Peyer's patch (tissue), 4 donors: Measurements from ENCODE around the gene SLC2A4.

Experiments used
- CTCF ChIP-seq, 6 experiments: fragments of 450-650 bp in 4 of 6; fragments of 200-600 bp in 2 of 6; sonication (generic) in 1 of 6; IDR thresholded peaks; one replicate each; pipeline ENCODE4 v1.5.1; 2017 to 2019; ENCODE audit warnings: antibody characterized with exemption in 6 of 6, mild to moderate bottlenecking in 3 of 6, moderate library complexity in 1 of 6
- POLR2A ChIP-seq, 2 donors: fragments of 450-650 bp; IDR thresholded peaks; one replicate each; pipeline ENCODE4 v1.5.1; 2017; ENCODE audit warnings: antibody characterized with exemption in 2 of 2, mild to moderate bottlenecking in 2 of 2, moderate library complexity in 2 of 2

GRCh38 chr17:7243453-7243729 is 38.1 kb upstream of the SLC2A4 start:
- no peak for TF ChIP-seq CTCF (IDR thresholded peaks at IDR 0.05)
- TF ChIP-seq POLR2A (IDR thresholded peaks at IDR 0.05): no peak
